ENCODE results near the gene SAP130. TPM values are rescaled to one million over a fixed set of nuclear protein-coding genes. Genes with fewer than 3 reads are reported as not detected.

Gene SAP130
- total and polyA plus RNA-seq, 2 of the 4 experiments (the other 2 are of a cell fraction): 6.1 to 17.1 TPM

DNA sequence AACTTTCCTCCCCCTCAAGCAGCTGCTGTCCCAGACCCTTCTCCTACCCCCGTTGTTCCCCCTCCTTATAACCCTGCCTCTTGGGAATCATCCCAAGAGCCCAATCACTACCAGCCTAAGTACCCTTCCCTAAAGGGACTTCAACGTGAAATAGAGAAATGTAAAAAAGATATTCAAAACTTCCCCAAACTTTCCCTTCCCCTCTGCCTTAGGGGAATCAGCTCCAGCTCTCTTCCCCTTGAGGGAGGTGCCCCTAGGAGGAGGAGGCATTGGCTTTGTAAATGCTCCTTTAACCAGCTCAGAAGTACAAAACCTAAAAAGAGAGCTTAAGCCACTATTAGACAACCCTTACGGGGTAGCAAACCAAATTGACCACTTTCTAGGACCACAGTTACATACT, 10.6 kb upstream of the SAP130 start:
- intact Hi-C loops (cut with micrococcal nuclease) (no loop called here), in situ Hi-C loops (cut with MboI; ENCODE audit: low sequenced_read_pairs) (no loop called here), dilution Hi-C loops (cut with HindIII; ENCODE audit: low sequenced_read_pairs, unreplicated experiment) (no loop called here)
- H3K4ac ChIP-seq (ENCODE audit: low read depth, low read length): no peak overlapping the region
- H4K91ac ChIP-seq (ENCODE audit: insufficient read depth, low read depth, low read length): no peak overlapping the region
- POLR2A ChIA-PET (ENCODE audit: unreplicated experiment): no interaction called here
- peaks cover 26% of the 10 kb centered on the region for H3K9me3 ChIP-seq (ENCODE audit: control insufficient read depth, insufficient read depth, low read length)
- H2BK15ac ChIP-seq (ENCODE audit: low read depth, low read length): no peak overlapping the region
- no peak overlapping the region for H2AK9ac ChIP-seq (replicated peaks; ENCODE audit: low read depth, low read length, poor library complexity)
- H3K9ac ChIP-seq (ENCODE audit: low read depth, low read length): no peak overlapping the region
- no peak overlapping the region for H2AFZ ChIP-seq (replicated peaks; ENCODE audit: low read length, poor library complexity)
- no peaks in the 10 kb centered on the region for H4K20me1 ChIP-seq (ENCODE audit: insufficient read depth, low read length)
- no peak overlapping the region for H2BK20ac ChIP-seq (ENCODE audit: low read depth, low read length)
- TF ChIP-seq MXI1 (IDR thresholded peaks at IDR 0.05; ENCODE audit: borderline replicate concordance, low read depth, low read length) (no peak), FOS (IDR thresholded peaks at IDR 0.05; ENCODE audit: low read depth, low read length) (no peak), MAFK (IDR thresholded peaks at IDR 0.05; ENCODE audit: low read depth, low read length) (no peak), CHD1 (IDR thresholded peaks at IDR 0.05; ENCODE audit: low read depth, low read length) (no peak), SMC3 (IDR thresholded peaks at IDR 0.05; ENCODE audit: low read depth, low read length) (no peak), RFX5 (IDR thresholded peaks at IDR 0.05; ENCODE audit: low read depth, low read length) (no peak), RCOR1 (IDR thresholded peaks at IDR 0.05; ENCODE audit: insufficient replicate concordance, low read length) (no peak), CEBPB (IDR thresholded peaks at IDR 0.05; ENCODE audit: low read depth, low read length) (no peak), RAD21 (IDR thresholded peaks at IDR 0.05; ENCODE audit: low read length) (no peak), MAZ (IDR thresholded peaks at IDR 0.05; ENCODE audit: borderline replicate concordance, low read depth, low read length) (no peak)
- TF ChIP-seq, protein P1, sequence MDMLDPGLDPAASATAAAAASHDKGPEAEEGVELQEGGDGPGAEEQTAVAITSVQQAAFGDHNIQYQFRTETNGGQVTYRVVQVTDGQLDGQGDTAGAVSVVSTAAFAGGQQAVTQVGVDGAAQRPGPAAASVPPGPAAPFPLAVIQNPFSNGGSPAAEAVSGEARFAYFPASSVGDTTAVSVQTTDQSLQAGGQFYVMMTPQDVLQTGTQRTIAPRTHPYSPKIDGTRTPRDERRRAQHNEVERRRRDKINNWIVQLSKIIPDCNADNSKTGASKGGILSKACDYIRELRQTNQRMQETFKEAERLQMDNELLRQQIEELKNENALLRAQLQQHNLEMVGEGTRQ (IDR thresholded peaks at IDR 0.05; ENCODE audit: low read depth, low read length): no peak
- TF ChIP-seq, protein P2, sequence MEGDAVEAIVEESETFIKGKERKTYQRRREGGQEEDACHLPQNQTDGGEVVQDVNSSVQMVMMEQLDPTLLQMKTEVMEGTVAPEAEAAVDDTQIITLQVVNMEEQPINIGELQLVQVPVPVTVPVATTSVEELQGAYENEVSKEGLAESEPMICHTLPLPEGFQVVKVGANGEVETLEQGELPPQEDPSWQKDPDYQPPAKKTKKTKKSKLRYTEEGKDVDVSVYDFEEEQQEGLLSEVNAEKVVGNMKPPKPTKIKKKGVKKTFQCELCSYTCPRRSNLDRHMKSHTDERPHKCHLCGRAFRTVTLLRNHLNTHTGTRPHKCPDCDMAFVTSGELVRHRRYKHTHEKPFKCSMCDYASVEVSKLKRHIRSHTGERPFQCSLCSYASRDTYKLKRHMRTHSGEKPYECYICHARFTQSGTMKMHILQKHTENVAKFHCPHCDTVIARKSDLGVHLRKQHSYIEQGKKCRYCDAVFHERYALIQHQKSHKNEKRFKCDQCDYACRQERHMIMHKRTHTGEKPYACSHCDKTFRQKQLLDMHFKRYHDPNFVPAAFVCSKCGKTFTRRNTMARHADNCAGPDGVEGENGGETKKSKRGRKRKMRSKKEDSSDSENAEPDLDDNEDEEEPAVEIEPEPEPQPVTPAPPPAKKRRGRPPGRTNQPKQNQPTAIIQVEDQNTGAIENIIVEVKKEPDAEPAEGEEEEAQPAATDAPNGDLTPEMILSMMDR (conservative IDR thresholded peaks at IDR 0.05; ENCODE audit: low read depth, low read length): no peak
- TF ChIP-seq, protein P3, sequence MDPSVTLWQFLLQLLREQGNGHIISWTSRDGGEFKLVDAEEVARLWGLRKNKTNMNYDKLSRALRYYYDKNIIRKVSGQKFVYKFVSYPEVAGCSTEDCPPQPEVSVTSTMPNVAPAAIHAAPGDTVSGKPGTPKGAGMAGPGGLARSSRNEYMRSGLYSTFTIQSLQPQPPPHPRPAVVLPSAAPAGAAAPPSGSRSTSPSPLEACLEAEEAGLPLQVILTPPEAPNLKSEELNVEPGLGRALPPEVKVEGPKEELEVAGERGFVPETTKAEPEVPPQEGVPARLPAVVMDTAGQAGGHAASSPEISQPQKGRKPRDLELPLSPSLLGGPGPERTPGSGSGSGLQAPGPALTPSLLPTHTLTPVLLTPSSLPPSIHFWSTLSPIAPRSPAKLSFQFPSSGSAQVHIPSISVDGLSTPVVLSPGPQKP (IDR thresholded peaks at IDR 0.05; ENCODE audit: borderline replicate concordance, low read depth, low read length): no peak
- WGBS, 2 experiments (ENCODE audit: extremely low coverage in 2 of 2, insufficient read length in 1 of 2): no CpG with 5 or more reads among the region's 3 CpGs
- no peak for ATAC-seq (ENCODE audit: low read depth)
- H3K9me1 ChIP-seq (ENCODE audit: insufficient read depth, low read length): no peaks in the 10 kb centered on the region
- H2BK5ac ChIP-seq (ENCODE audit: low read depth, low read length, poor library complexity, severe bottlenecking): no peak overlapping the region
- H3K4me3 ChIP-seq (ENCODE audit: insufficient read depth, low read depth, low read length): no peak overlapping the region
- H2BK120ac ChIP-seq (ENCODE audit: low read depth, low read length): no peak overlapping the region
- CTCF ChIA-PET: no interaction called here
- no peak overlapping the region for H3K23ac ChIP-seq (ENCODE audit: low read depth, low read length)
- no peaks in the 10 kb centered on the region for H3K4me1 ChIP-seq (ENCODE audit: control insufficient read depth, insufficient read depth, low read length)
- no peak overlapping the region for H3K4me2 ChIP-seq (ENCODE audit: low read depth, low read length)
- DNase-seq: no peak
- BruUV-seq (replicated peaks): no TSS peak
- H3K14ac ChIP-seq (replicated peaks; ENCODE audit: low read depth, low read length): no peak overlapping the region
- no peak overlapping the region for H4K5ac ChIP-seq (ENCODE audit: low read depth, low read length)
- peaks cover 2% of the 10 kb centered on the region; the same call in 1 of the 2 replicates for H3K27me3 ChIP-seq (ENCODE audit: control insufficient read depth, insufficient read depth, low read length)
- no peak overlapping the region for H3K27ac ChIP-seq (ENCODE audit: insufficient read depth, low read length)
- H2AK5ac ChIP-seq (ENCODE audit: low read depth, low read length): no peak overlapping the region
- H3K56ac ChIP-seq (ENCODE audit: extremely low read depth, insufficient read depth, low read length): no peak overlapping the region
- H3K79me1 ChIP-seq (ENCODE audit: low read depth in 1 of 2, low read length in 2 of 2): no peaks in the 10 kb centered on the region
- no peaks in the 10 kb centered on the region for H3K36me3 ChIP-seq (ENCODE audit: control insufficient read depth, insufficient read depth, low read length)
- H3K18ac ChIP-seq (ENCODE audit: low read depth, low read length): no peak overlapping the region
- no peak overlapping the region for H4K8ac ChIP-seq (ENCODE audit: low read depth in 2 of 2, low read length in 2 of 2)

Data from IMR-90 (cell line).